CD4-positive, alpha-beta T cell treated with Interleukin-1 beta for 1 hour (primary cell): ENCODE data around the gene PTPRD.
"Not testable (repeated sequence)": the region's sequence is repeated elsewhere in the genome, so short reads cannot be mapped to it uniquely, and the experiment has no call there.

Experiments
- DNase-seq, 2 donors: peaks; one replicate each; pipeline ENCODE4 v3.0.0-alpha.2; 2020 to 2022

PTPRD gene

GRCh38 chr9:9949978-9950377 is 662.8 kb downstream of the PTPRD start:
- DNase-seq = no peak

- no peak for DNase-seq
Observed at GRCh38 chr9:9949368-9949767, 663.4 kb downstream of the PTPRD start.

- no peak for DNase-seq
Observed at GRCh38 chr9:9945966-9946365, 666.8 kb downstream of the PTPRD start.

- DNase-seq = peak; percentile 28 to 29
Observed at GRCh38 chr9:9942764-9943424, 669.9 kb downstream of the PTPRD start.

- no peak for DNase-seq
Observed at GRCh38 chr9:9938432-9938831, 674.4 kb downstream of the PTPRD start.

- not testable (repeated sequence) for DNase-seq
Observed at GRCh38 chr9:9931464-9931863, 681.3 kb downstream of the PTPRD start.

GRCh38 chr9:9924376-9924775 is 688.4 kb downstream of the PTPRD start:
- no peak for DNase-seq

GRCh38 chr9:9921805-9922204 is 691.0 kb downstream of the PTPRD start:
- no peak for DNase-seq

- no peak for DNase-seq
Observed at GRCh38 chr9:9920425-9921060, 692.3 kb downstream of the PTPRD start.

- no peak for DNase-seq
Observed at GRCh38 chr9:9919174-9919775, 693.5 kb downstream of the PTPRD start.

GRCh38 chr9:9917400-9917799 is 695.4 kb downstream of the PTPRD start:
- no peak for DNase-seq

- DNase-seq = no peak
Observed at GRCh38 chr9:9914174-9914573, 698.6 kb downstream of the PTPRD start.

GRCh38 chr9:9913276-9913832 is 699.4 kb downstream of the PTPRD start:
- DNase-seq = no peak

- no peak for DNase-seq
Observed at GRCh38 chr9:9912459-9912858, 700.3 kb downstream of the PTPRD start.

- DNase-seq = no peak
Observed at GRCh38 chr9:9905736-9906135, 707.1 kb downstream of the PTPRD start.

- no peak for DNase-seq
Observed at GRCh38 chr9:9904041-9904440, 708.8 kb downstream of the PTPRD start.

GRCh38 chr9:9901624-9902023 is 711.2 kb downstream of the PTPRD start:
- DNase-seq = no peak

- no peak for DNase-seq
Observed at GRCh38 chr9:9893837-9894236, 719.0 kb downstream of the PTPRD start.

- DNase-seq = no peak
Observed at GRCh38 chr9:9892217-9892616, 720.6 kb downstream of the PTPRD start.

- DNase-seq = no peak
Observed at GRCh38 chr9:9881692-9882091, 731.1 kb downstream of the PTPRD start.

GRCh38 chr9:9874270-9874669 is 738.5 kb downstream of the PTPRD start:
- DNase-seq = no peak

GRCh38 chr9:9862235-9862810 is 750.5 kb downstream of the PTPRD start:
- no peak for DNase-seq

- DNase-seq = no peak
Observed at GRCh38 chr9:9855177-9856078, 757.4 kb downstream of the PTPRD start.
